BJ (cell line): ENCODE measurements around the gene DBN1. TPM values are rescaled to one million over a fixed set of nuclear protein-coding genes. Genes with fewer than 3 reads are reported as not detected.

ENCODE experiments used
- CTCF ChIA-PET: fragments of 350-600 bp; formaldehyde crosslinking; extraction: SDS; loops from one replicate; lab custom pipeline; 2021; ENCODE audit warnings: antibody characterized with exemption, inconsistent platforms; lab: Yijun Ruan, JAX
- POLR2A ChIA-PET: fragments of 300-600 bp; sonication (Branson Sonifier 250); formaldehyde crosslinking; extraction: SDS; loops from one replicate; lab custom pipeline; 2021; ENCODE audit warnings: antibody characterized with exemption; lab: Charles Lee
- DNase-seq: peaks from one replicate; pipeline ENCODE4 v3.0.0-alpha.2; 2011; ENCODE audit warnings: low read depth
- H3K27me3 ChIP-seq: 2 replicates; pipeline ENCODE4 v1.6.0; 2011; ENCODE audit warnings: low read length; ENCODE audit not compliant: control insufficient read depth, insufficient read depth
- H3K36me3 ChIP-seq: 2 replicates; pipeline ENCODE4 v1.5.1; 2011; ENCODE audit warnings: low read length; ENCODE audit not compliant: control insufficient read depth, insufficient read depth
- H3K4me3 ChIP-seq: 2 replicates; pipeline ENCODE4 v1.5.1; 2011; ENCODE audit warnings: low read depth, mild to moderate bottlenecking, control low read depth, low read length
- polyA plus RNA-seq: library from polyadenylated mRNA; depleted of rRNA; stranded (reverse); fragments of >200 nt; gene quantifications from 2 replicates; pipeline ENCODE4 v1.2.3, GENCODE V29; 2011
- TF ChIP-seq, protein P1 (sequence below): IDR thresholded peaks from 2 replicates; pipeline ENCODE4 v1.5.1; 2011; ENCODE audit warnings: low read depth, mild to moderate bottlenecking, control low read depth, inconsistent platforms, low read length, moderate library complexity; ENCODE audit not compliant: insufficient read depth

Gene DBN1
- polyA plus RNA-seq, 1 experiment, result 176 TPM

DNA sequence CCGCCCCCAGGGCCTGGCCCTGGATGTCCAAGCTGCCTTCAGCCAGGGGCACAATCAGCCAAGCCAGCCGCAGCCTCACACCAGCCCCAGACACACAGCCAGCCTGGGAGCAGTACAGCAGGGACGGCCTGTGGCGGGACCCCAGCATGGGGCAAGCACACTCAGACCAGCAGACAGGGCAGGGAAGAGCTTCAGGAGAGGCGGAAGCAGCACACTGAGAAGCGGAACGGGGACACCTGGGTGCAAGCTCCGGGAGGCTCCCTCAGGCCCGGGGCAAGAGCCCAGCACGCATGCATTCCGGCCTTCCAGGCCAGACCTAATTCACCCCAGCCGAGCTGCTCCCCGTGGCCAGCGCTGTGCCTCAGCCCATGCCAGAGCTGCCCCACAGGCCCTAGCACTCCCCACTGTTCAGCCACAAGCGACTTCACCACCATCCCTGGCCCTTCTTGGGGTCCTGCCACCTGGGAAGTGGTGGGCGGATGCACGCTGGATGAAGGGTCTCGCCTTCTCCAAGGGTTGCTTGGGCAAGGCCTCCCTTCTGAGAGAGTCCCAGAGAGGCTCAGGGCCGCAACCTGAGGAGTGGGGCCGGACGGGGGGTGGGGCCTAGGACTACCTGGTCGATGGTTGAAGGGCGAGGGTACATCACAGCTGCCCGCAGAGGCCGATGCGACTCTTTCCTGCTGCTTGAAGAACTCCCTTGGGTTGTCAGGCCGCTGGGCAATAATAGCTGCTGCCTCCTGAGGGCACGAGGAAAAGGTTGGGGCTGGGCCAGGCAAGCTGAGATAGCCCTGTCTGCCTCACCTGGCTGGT, 13.4 kb downstream of the DBN1 start:
- no peaks in the 10 kb centered on the region for H3K27me3 ChIP-seq
- CTCF ChIA-PET, result interaction anchor here (1.1 to 18.6 kb wide), 4 partner anchors 12 to 70 kb away, joined by 4 to 352 read pairs (median 44); partner anchors contain the start of genes F12, PDLIM7 and PFN3
- POLR2A ChIA-PET, result no interaction called here
- H3K36me3 ChIP-seq, result peaks cover 41% of the 10 kb centered on the region
- no peak for DNase-seq
- TF ChIP-seq, protein P1, sequence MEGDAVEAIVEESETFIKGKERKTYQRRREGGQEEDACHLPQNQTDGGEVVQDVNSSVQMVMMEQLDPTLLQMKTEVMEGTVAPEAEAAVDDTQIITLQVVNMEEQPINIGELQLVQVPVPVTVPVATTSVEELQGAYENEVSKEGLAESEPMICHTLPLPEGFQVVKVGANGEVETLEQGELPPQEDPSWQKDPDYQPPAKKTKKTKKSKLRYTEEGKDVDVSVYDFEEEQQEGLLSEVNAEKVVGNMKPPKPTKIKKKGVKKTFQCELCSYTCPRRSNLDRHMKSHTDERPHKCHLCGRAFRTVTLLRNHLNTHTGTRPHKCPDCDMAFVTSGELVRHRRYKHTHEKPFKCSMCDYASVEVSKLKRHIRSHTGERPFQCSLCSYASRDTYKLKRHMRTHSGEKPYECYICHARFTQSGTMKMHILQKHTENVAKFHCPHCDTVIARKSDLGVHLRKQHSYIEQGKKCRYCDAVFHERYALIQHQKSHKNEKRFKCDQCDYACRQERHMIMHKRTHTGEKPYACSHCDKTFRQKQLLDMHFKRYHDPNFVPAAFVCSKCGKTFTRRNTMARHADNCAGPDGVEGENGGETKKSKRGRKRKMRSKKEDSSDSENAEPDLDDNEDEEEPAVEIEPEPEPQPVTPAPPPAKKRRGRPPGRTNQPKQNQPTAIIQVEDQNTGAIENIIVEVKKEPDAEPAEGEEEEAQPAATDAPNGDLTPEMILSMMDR, result no peak
- H3K4me3 ChIP-seq, result no peak overlapping the region

DNA sequence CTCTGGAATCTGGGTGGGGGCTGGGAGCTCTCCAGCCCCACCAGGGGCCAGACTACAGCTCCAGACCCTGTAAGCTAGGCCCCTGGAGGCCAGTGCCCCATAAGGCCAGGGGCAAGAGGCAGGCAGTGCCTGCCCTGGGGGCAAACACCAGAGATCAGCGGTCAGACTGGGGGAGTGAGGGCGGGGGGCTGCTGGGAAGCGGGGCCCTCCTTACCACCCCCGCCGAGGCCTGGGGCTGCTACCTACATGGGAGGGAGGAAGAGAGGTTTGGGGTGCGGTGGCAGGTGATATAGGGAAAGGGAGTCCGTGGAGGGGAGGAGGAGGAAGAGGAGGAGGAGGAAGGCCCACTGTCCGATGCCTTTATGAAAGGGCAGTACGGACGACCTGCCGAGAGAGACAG, 14.1 kb downstream of the DBN1 start:
- DNase-seq, result no peak
- H3K4me3 ChIP-seq, result no peak overlapping the region
- ChIA-PET CTCF (interaction anchor here (1.7 to 18.6 kb wide), 3 partner anchors 37 to 70 kb away, joined by 4 to 352 read pairs (median 82); partner anchors contain the start of genes F12, PDLIM7 and PFN3), POLR2A (no interaction called here)
- H3K27me3 ChIP-seq, result no peaks in the 10 kb centered on the region
- TF ChIP-seq, protein P1, result no peak
- H3K36me3 ChIP-seq, result peaks cover 41% of the 10 kb centered on the region

DNA sequence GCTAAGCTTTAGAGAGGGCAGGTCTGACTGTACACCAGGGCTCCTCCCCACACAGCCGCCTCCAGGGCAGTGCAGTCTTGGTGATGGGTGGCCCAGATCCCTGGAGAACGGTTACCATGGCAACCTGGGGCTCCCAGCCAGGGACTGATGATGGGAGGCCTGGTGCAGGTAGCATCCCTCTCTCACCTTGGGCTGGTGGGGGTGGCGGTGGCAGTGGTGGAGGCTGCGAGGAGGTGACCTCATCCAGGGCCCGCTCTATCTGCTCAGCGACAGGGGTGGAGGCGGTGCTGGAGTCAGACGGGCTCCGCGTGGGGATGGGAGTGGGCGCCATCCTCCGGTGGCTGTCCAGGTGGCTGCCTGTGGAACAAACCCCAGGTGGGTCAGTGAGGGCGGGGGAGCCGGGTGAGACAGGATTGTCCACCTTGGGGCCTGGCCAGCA, 14.5 kb downstream of the DBN1 start:
- POLR2A ChIA-PET, result no interaction called here
- Histone ChIP-seq H3K36me3 (peaks cover 41% of the 10 kb centered on the region), H3K4me3 (no peak overlapping the region), H3K27me3 (no peaks in the 10 kb centered on the region)
- DNase-seq, result no peak
- CTCF ChIA-PET, result interaction anchor here (7.8 to 18.6 kb wide), 2 partner anchors 37 to 54 kb away, joined by 82 to 352 read pairs; partner anchors contain the start of genes F12, PDLIM7 and PFN3
- TF ChIP-seq, protein P1, result no peak

DNA sequence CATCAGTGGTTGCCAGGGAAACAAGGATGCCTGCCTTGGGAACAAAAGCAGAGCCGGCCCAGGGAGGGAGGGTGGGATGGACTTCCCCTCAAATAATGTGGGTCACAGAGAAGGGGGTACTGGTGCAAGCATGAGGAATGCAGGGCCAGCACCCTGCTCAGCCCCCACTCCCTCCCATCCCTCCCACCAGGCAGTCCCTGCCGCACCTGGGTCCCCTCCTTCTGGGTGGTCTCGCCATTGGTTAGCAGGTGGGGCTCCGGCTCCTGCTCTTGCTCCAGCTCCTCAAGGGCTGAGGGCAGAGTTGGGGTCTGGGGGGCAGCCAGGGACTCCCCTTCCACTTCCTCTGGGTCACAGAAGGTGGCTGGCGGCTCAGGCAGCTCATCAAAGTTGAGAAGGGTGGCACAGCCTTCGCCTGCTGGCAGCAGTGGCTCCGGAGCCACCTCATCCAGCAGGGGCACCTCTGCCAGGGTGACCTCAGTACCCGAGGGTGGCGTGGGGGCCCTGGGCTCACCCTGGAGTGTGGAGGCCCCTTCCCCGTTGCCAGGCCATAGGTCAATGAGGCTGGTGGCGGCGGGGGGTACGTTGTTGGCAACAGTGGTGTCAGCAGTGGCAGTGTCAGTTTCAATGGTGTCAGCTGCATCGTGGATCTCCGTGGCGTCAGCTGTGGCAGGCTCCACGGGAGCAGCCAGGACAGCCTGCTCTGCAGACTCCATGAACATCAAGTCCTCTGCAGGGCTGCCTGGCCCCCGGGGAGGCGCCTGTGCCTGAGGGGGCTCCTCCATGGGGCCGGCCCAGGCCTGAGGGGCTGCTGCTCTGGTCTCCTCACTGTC, 15.4 kb downstream of the DBN1 start:
- DNase-seq, result no peak
- POLR2A ChIA-PET, result interaction anchor here (0.8 kb wide), 1 partner anchor 37 kb away, joined by 8 read pairs; no protein-coding TSS in a partner anchor
- Histone ChIP-seq H3K36me3 (peaks cover 39% of the 10 kb centered on the region), H3K27me3 (no peaks in the 10 kb centered on the region), H3K4me3 (no peak overlapping the region)
- TF ChIP-seq, protein P1, result no peak
- CTCF ChIA-PET, result interaction anchor here (0.8 to 18.6 kb wide), 17 partner anchors 8 to 344 kb away, joined by 3 to 352 read pairs (median 5); partner anchors contain the start of genes F12, PDLIM7 and PFN3
